C4-2B (cell line): ENCODE measurements around the gene LRCH3.
"Not testable (repeated sequence)": the region's sequence is repeated elsewhere in the genome, so short reads cannot be mapped to it uniquely, and the experiment has no call there.

Source experiments
- H3K27ac ChIP-seq: fragments of 450-650 bp; 2 replicates; pipeline ENCODE4 v1.5.1; 2017
- ZFX ChIP-seq: fragments of 450-650 bp; IDR thresholded peaks from 2 replicates; pipeline ENCODE4 v1.6.1; 2017
- TF ChIP-seq, protein P1 (sequence below): fragments of 450-650 bp; conservative IDR thresholded peaks from 2 replicates; pipeline ENCODE4 v1.5.1; 2017; ENCODE audit warnings: mild to moderate bottlenecking

Gene LRCH3

DNA sequence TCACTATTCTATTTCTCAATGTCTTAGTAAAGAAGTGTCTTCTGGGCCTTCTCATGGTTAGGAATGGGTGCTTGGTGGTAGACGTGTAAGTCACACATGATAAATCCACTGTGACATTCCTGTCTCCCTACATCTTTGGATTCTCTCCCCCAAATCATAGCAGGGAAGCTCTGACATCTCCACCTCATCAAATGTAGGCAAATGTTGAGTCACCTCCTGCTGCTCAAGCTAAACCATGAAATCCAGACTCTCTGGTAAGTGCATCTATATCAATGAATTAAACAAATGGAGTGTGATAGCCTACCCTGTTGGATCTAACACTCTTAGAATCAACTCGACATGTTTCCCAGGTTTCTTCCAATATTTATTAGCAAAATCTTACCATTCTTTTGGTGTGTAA, 116.1 kb downstream of the LRCH3 start:
- no peak for TF ChIP-seq ZFX
- TF ChIP-seq, protein P1, sequence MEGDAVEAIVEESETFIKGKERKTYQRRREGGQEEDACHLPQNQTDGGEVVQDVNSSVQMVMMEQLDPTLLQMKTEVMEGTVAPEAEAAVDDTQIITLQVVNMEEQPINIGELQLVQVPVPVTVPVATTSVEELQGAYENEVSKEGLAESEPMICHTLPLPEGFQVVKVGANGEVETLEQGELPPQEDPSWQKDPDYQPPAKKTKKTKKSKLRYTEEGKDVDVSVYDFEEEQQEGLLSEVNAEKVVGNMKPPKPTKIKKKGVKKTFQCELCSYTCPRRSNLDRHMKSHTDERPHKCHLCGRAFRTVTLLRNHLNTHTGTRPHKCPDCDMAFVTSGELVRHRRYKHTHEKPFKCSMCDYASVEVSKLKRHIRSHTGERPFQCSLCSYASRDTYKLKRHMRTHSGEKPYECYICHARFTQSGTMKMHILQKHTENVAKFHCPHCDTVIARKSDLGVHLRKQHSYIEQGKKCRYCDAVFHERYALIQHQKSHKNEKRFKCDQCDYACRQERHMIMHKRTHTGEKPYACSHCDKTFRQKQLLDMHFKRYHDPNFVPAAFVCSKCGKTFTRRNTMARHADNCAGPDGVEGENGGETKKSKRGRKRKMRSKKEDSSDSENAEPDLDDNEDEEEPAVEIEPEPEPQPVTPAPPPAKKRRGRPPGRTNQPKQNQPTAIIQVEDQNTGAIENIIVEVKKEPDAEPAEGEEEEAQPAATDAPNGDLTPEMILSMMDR: no peak
- no peak overlapping the region for H3K27ac ChIP-seq

DNA sequence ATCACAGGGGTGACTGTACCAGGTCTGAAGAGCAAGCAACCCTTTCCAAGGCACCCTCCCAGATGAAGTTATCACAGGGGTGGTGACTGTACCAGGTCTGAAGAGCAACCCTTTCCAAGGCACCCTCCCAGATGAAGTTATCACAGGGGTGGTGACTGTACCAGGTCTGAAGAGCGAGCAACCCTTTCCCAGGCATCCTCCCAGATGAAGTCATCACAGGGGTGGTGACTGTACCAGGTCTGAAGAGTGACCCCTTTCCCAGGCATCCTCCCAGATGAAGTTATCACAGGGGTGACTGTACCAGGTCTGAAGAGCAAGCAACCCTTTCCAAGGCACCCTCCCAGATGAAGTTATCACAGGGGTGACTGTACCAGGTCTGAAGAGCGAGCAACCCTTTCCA, 117.5 kb downstream of the LRCH3 start:
- H3K27ac ChIP-seq: not testable (repeated sequence)

DNA sequence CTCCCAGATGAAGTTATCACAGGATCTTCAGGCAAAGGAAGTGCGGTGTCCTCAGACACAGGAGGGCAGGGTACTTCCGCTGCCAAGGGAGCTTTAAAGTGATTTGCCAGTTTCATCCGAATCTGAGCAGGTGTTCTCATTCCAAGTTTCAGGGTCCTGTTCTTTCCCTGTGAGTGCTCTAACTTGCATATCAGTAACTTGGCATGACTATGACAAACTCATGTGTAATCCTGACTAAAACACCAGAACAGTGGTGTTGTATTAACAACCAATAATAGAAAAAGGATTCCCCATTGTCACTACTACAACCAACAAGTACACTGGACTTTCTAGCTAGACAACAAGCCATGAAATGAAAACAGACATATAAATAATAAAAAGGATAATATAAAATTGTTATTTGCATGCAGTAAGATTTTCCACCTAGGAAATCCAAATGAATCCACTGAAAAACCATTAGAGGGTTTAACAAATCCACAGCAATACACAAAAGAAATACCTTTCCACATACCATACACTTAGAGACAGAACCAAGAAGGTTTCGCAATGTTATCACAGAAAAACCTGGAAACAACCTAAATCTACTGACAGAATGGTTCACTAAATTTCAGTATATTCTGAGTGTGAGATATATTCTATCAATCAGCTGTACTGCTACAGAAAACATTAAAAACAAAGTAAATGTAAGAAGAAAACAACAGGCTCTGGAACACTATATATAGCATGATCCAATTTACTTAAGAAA, 118.1 kb downstream of the LRCH3 start:
- no peak for TF ChIP-seq ZFX
- TF ChIP-seq, protein P1: no peak
- no peak overlapping the region for H3K27ac ChIP-seq

DNA sequence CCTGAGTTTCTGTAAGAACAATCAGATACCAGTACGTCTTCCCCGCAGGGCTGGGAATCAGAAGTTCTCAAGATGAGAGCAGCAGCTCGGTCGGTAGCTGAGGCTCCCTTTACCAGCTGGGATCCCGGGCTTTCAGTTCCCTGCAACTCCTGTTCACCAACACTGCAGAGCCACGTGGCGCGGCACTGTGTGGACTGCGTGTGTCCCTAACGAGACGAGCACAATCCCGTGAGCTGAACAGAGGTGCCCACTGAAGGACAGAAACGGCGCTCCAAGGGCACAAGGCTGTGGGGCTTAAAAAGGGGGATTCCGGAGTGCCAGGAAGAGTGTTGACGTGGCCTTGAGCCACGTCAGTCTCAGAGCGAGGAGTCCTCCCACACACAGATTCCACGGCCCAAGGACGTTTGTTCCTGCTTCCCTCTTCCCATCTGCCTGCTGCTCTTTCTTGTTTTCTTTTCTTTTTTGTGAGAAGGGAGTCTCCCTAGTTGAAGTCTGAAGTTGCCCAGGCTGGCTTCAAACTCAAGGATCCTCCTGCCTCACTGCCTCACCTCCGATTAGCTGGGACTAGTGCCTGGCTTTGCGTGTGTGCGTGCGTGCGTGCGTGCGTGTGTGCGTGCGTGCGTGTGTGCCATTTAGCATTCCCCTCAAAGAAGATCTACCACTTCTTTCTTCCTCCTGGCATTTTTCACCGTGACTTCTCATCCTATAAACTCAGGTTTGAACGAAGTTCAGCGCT, 121.9 kb downstream of the LRCH3 start:
- H3K27ac ChIP-seq: no peak overlapping the region
- no peak for TF ChIP-seq ZFX
- TF ChIP-seq, protein P1: no peak

DNA sequence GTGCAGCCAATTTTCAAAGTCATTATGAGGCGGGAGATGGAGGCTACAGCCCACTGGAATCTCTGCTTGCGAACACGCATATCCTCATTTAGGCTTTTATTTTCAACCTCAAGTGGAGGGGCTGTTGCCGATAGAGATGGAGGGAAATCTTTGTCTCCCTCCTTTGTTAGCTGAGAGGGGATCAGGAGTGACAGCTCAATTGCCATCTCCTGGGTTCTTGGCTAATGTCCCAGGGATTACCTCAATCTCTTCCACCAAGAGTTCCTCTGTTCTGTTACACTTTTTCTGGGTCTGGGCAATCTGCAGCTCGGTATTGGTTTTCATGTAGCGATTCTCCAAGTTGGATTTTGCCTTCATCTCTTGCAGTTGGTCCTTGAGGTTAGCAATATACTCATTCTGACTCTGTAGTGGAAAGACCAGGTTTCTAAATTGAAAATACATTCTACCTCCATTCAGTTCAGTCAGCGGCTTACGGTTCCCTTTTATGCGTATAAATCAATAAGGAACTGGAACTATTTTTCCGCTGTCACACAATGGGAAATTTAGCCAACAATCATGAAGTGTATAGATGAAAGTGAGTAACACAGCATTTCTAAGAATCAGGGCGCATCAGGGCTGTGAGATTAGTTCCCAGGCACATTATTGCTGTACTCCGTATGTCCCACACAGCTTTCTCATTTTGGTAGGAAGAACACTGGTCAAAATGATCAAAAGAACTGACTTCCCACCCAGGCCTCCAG, 122.8 kb downstream of the LRCH3 start:
- TF ChIP-seq ZFX: no peak
- TF ChIP-seq, protein P1: no peak
- no peak overlapping the region for H3K27ac ChIP-seq

DNA sequence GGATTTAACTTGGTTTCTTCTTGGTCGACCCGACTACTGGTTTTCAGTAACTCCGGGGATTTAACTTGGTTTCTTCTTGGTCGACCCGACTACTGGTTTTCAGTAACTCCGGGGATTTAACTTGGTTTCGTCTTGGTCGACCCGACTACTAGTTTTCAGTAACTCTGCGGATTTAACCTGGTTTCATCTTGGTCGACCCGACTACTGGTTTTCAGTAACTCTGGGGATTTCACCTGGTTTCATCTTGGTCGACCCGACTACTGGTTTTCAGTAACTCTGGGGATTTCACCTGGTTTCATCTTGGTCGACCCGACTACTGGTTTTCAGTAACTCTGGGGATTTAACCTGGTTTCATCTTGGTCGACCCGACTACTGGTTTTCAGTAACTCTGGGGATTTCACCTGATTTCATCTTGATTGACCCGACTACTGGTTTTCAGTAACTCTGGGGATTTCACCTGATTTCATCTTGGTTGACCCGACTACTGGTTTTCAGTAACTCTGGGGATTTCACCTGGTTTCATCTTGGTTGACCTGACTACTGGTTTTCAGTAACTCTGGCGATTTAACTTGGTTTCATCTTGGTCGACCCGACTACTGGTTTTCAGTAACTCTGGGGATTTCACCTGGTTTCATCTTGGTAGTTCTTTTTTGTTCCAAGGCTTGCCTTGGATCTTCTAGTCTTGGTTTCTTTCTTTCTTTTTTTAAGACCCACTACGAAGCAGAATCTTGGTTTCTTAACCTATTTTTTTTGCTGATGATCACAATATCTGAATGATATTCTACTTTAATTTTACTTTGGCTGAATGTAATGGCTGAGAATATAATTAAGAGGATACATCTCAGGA, 130.6 kb downstream of the LRCH3 start:
- H3K27ac ChIP-seq: not testable (repeated sequence)

DNA sequence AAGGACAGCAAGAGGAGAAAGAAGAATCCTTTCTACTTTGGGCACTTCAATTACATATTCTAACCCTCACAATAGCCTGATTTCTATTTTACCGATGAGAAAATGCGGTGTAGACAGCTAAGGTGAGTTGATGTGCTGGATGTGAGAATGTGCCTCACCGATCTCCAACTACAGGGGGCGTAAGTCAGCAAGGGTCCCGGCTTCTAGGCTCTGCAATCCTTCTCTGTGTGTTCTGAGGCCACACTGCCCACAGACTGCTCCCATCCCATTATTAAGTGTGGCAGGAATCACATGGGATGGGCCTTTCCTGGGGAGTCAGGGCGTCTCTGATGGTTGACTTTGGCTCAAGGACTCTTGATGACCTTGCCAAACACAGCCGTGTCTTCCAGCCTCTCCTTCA, 135.4 kb downstream of the LRCH3 start:
- no peak overlapping the region for H3K27ac ChIP-seq
- no peak for TF ChIP-seq ZFX
- TF ChIP-seq, protein P1: no peak

DNA sequence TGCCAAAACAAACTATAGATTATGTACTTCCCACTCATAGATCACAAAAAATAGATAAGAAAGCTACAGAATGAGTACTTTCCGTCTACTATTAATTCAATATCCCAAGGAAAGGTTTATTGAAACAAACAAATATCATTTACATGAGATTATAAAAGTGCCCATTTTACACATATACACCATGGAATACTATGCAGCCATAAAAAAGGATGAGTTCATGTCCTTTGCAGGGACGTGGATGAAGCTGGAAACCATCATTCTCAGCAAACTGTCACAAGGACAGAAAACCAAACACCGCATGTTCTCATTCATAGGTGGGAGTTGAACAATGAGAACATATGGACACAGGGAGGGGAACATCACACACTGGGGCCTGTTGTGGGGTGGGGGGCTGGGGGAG, 136.5 kb downstream of the LRCH3 start:
- H3K27ac ChIP-seq: not testable (repeated sequence)
